Left kidney (tissue), 8 donors: ENCODE measurements around the gene CSNK2A1. TPM values are rescaled to one million over a fixed set of nuclear protein-coding genes. Genes with fewer than 3 reads are reported as not detected.
"Not testable (repeated sequence)": the region's sequence is repeated elsewhere in the genome, so short reads cannot be mapped to it uniquely, and the experiment has no call there.

ENCODE experiments used
- DNase-seq: peaks from one replicate; pipeline ENCODE4 v3.0.0-alpha.2; 2013
- long read RNA-seq, 8 donors: transcript quantifications; one replicate each; lab custom pipeline, GENCODE V29; 2026
- polyA plus RNA-seq: library from polyadenylated mRNA; unstranded; fragments of 120-200 nt; gene quantifications from one replicate; pipeline ENCODE4 v1.2.1, GENCODE V29; 2013; ENCODE audit not compliant: insufficient read length

The CSNK2A1 gene
- 174 TPM for polyA plus RNA-seq
- long read RNA-seq, donor 1, full-length matches to known transcripts, result 24 of 24 reads
- long read RNA-seq, donor 1, partial matches to known transcripts, result 0 of 24 reads
- long read RNA-seq, donor 1, other reads (novel, unspliced or antisense), result 0 of 24 reads
- long read RNA-seq, donor 2, full-length matches to known transcripts, result 26 of 33 reads
- long read RNA-seq, donor 2, partial matches to known transcripts, result 7 of 33 reads
- long read RNA-seq, donor 2, other reads (novel, unspliced or antisense), result 0 of 33 reads
- long read RNA-seq, donor 3, full-length matches to known transcripts, result 36 of 43 reads
- long read RNA-seq, donor 3, partial matches to known transcripts, result 7 of 43 reads
- long read RNA-seq, donor 3, other reads (novel, unspliced or antisense), result 0 of 43 reads
- long read RNA-seq, donor 4, partial matches to known transcripts, result 0 of 1 reads
- long read RNA-seq, donor 4, other reads (novel, unspliced or antisense), result 0 of 1 reads
- long read RNA-seq, donor 5, full-length matches to known transcripts, result 32 of 40 reads
- long read RNA-seq, donor 5, partial matches to known transcripts, result 8 of 40 reads
- long read RNA-seq, donor 5, other reads (novel, unspliced or antisense), result 0 of 40 reads
- long read RNA-seq, donor 6, full-length matches to known transcripts, result 36 of 36 reads
- long read RNA-seq, donor 6, partial matches to known transcripts, result 0 of 36 reads
- long read RNA-seq, donor 6, other reads (novel, unspliced or antisense), result 0 of 36 reads
- long read RNA-seq, donor 7, full-length matches to known transcripts, result 35 of 35 reads
- long read RNA-seq, donor 7, partial matches to known transcripts, result 0 of 35 reads
- long read RNA-seq, donor 7, other reads (novel, unspliced or antisense), result 0 of 35 reads
- long read RNA-seq, donor 8, full-length matches to known transcripts, result 13 of 13 reads
- long read RNA-seq, donor 8, partial matches to known transcripts, result 0 of 13 reads
- long read RNA-seq, donor 8, other reads (novel, unspliced or antisense), result 0 of 13 reads

GRCh38 chr20:543369-544152, at the start of gene CSNK2A1:
Gene CSNK2A1 (minus strand): TSS chr20:543790. CDS start chr20:508551, 35,239 bp downstream.
- peak; percentile 97 for DNase-seq

DNA sequence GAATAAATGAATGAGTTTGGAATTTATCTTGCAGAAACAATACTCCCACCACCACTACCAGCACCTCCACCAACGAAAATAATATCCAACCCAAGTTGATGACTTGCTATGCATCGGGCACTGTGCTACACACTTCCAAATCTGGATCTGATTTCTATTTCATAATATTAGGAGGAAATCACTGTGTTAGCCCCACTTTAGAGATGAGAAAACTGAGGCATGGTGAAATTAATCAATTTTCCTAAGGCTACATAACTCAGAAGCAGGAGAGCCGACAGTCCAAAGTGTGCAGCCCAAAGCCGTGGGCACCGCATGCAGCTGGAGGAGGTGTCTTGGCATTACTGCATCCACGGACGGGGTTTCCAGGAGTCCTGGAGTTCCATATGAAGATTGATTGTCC, 48.9 kb upstream of the CSNK2A1 start:
- no peak for DNase-seq

DNA sequence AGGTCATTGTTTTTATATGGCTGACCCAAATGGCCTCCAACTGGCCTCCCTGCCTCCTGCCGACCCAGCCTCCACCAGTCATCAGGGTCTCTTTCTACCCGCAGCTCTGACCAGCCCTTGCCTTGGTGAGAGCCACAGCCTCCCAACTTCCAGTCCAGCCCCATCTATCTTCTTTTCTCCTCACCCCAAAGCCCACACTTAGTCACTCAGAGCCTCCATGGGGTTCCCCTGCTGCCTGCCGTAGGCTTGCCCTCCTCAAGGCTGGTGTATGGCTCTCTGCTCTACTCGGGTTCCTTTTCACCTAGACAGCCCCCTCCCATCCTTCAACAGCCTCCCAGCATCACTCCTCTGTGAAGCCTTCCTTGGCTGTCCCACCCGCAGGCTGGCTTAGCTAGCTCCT, 48.4 kb upstream of the CSNK2A1 start:
- DNase-seq, result no peak

DNA sequence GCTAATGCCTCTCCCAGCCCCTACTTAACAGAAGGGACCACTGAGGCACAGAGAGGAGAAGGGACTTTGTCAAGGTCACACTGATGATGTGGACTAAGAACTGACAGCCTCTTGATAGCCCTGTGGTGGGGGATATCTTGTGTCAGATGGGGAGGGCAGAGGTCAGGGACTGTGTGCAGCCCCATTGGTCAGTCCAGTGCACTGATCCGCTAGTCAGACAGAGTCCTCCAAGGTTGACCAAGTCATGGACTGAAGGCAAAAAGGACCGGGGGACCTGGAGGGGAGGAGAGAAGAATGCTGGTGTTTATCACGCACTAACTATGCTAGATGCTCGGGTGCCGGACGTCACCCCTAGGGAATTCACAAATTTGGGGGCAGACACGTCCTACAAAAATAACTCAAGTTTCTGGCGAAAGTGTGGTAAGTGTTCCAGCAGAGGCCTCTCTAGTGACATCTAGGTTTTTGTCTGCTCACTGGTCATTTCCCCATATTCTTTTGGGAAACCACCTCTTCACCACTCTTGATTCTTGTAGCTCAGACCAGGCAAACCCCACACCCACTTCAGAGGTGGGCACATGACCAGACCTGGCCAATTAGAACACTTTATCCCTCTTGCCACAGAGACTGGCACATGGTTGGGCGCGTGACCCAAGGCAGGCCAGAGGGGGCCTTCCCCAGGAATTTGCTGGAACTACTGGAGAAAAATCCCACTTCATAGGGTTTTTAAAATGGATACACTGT, 45.5 kb upstream of the CSNK2A1 start:
- DNase-seq, result no peak

DNA sequence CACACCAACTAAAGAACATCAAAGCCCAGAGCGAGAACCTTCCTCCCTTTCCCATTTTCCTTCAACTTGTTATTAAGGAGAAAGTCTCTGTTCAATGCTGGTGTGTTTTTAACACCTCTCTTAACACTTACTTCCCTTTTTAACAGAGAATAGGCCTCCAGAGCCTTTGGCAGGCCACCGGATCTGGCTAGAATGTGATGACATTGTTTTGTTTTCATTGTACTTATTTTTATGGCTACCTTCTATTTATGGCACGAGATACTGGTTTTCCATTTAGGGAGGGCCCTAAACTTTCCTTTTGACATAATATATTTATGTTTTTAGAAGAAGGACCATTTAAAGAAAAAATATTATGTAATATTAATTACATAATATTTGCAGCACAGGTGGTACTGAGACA, 44.9 kb upstream of the CSNK2A1 start:
- no peak for DNase-seq

DNA sequence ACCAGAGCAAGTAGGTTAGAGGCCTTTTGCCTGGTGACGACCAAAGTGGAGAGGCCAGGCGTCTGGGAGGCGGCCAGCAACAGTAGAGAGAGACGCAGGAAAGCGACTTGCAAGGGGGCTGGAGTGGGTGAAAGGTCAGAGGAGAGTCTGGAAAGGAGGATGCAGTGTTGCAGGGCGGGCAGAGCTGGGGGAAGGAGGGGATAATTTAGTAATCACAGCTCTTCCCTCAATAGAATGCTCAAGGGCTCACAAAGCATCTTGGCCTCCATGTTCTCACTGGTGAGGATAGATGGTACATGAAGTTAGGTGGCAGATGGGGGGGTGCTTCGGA, 41.3 kb upstream of the CSNK2A1 start:
- no peak for DNase-seq

GRCh38 chr20:584161-584970, 40.8 kb upstream of the CSNK2A1 start:
- DNase-seq, result no peak

DNA sequence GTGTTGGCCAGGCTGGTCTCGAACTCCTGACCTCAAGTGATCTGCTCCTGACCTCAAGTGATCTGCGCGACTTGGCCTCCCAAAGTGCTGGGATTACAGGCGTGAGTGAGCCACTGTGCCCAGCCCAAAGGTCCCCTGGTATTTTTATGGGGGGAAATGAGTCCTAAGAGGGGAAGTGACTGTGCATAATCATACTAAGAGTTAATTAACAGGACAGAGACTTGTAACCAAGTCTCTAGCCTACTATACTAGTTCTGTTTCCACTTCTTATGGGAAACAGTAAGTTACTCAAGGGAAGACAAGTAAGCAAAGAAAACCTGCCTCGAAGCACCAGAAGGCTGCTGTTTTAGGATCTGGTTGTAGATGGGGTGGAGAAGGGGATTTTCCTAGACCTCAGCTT, 38.6 kb upstream of the CSNK2A1 start:
- no peak for DNase-seq

DNA sequence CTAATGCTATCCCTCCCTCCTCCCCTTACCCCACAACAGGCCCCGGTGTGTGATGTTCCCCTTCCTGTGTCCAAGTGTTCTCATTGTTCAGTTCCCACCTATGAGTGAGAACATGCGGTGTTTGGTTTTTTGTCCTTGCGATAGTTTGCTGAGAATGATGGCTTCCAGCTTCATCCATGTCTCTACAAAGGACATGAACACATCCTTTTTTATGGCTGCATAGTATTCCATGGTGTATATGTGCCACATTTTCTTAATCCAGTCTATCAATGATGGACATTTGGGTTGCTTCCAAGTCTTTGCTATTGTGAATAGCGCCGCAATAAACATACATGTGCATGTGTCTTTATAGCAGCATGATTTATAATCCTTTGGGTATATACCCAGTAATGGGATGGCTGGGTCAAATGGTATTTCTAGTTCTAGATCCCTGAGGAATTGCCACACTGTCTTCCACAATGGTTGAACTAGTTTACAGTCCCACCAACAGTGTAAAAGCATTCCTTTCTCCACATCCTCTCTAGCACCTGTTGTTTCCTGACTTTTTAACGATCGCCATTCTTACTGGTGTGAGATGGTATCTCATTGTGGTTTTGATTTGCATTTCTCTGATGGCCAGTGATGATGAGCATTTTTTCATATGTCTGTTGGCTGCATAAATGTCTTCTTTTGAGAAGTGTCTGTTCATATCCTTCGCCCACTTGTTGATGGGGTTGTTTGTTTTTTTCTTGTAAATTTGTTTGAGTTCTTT, 35.5 kb upstream of the CSNK2A1 start:
- not testable (repeated sequence) for DNase-seq

DNA sequence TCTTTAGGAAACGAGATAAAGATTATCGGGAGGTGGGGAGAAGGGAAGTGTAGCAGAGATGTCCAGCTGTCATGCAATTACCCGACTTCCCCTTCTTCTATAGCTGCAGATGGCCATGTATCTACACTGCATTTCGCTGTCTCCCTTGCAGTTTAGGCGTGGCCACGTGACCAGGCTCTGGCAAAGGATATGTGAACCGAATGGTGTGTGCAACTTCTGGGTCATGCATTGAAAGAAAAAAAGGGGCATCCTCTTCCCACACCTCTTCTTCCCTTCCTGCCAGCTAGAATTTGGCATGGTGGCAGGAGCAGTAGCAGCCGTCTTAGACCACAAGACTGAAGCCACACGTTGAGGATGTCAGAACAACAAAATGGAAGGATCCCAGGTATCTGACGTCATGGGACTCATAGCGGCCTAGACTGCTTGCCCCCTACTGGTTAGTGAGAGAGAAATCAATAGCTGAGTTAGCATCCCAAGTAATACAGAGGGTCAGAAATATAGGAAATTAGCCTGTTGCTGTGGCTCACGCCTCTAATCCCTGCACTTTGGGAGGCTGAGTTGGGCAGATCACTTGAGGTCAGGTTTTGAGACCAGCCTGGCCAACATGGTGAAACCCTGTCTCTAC, 33.7 kb upstream of the CSNK2A1 start:
- DNase-seq, result no peak

GRCh38 chr20:576156-576555, 32.6 kb upstream of the CSNK2A1 start:
- DNase-seq, result no peak

GRCh38 chr20:575230-575629, 31.6 kb upstream of the CSNK2A1 start:
- DNase-seq, result no peak

DNA sequence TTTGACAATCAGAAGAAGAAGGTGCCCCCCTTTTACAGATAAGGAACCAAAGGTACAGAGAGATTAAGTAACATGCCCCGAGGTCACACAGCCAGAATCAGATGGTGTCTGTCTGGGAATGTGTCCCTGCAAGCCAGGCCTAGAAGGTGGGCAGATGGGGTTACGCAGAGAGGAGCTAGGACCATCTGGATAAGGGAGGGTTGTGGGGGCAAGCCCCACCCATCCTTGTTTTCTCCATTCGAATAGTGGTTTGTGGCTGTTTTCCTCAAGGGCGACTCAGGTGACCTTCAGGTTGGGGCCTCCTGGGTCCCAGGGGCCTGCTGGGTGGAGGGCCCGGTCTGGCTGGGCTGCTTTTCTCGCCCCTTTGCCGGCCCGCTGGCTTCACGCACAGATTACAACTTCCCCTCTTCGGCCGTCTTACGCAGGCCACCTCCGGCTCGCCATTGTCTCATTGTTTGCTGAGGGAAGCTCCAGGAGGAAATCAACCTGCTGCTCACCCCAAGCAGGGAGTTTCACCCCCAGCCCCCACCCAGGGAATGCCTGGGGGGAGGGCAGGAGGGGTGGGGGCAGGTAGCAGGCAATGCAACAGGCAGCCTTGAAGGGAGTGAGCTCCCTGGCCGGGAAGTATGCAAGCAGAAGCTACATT, 30.8 kb upstream of the CSNK2A1 start:
- DNase-seq, result no peak

- no peak for DNase-seq
Observed at GRCh38 chr20:573414-574296, 30.1 kb upstream of the CSNK2A1 start.

- no peak for DNase-seq
Observed at GRCh38 chr20:572727-573126, 29.1 kb upstream of the CSNK2A1 start.

DNA sequence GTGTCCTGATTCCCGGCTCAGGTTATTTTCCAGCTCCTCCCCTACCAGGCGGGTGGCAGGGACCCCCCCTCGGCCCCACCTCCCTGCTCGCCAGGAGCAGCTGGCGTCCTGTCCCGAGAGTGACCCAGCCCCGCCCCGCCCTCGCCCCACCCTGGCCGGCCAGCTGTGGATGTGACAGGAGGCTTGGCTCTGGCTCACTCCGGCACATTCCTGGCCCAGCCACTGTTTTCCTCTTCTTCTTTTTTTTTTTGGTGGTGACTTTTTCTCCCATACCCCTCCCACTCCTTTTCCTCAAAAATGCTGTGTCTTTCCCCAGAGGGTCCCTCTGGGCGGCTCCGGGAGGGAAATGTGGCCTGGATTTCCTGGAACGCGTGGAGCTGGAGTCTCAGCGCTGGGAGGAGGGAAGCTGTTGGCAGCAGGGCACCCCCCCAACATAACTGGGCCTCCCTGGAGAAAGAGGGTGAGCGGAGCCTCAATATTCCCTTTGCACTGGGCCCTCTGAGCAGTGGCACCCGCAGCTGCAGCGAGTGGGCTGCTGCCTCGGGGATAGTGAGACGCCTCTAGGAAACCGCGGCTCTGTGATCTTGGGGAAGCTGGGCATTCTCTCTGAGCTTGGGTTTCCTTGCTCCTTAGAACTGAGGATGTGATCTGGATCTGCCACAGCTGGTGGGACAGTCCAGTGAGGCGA, 28.3 kb upstream of the CSNK2A1 start:
- DNase-seq, result peak; percentile 76
